Prostate gland (tissue), 2 donors: ENCODE results near the gene TMEM214.

Source experiments
- CTCF ChIP-seq, 4 experiments: fragments of 200-600 bp in 2 of 4; fragments of 450-650 bp in 2 of 4; sonication (generic) in 2 of 4; IDR thresholded peaks; 1 replicate in 3 of 4; 2 replicates in 1 of 4; pipeline ENCODE4 v1.5.1; 2016 to 2019; ENCODE audit warnings: antibody characterized with exemption in 4 of 4, mild to moderate bottlenecking in 2 of 4, moderate library complexity in 2 of 4
- POLR2A ChIP-seq: fragments of 450-650 bp; IDR thresholded peaks from one replicate; pipeline ENCODE4 v1.6.1; 2016; ENCODE audit warnings: antibody characterized with exemption, mild to moderate bottlenecking
- POLR2AphosphoS5 ChIP-seq: sonication (generic); formaldehyde crosslinking; IDR thresholded peaks from one replicate; pipeline ENCODE4 v1.6.1; 2017; ENCODE audit warnings: antibody characterized with exemption

DNA sequence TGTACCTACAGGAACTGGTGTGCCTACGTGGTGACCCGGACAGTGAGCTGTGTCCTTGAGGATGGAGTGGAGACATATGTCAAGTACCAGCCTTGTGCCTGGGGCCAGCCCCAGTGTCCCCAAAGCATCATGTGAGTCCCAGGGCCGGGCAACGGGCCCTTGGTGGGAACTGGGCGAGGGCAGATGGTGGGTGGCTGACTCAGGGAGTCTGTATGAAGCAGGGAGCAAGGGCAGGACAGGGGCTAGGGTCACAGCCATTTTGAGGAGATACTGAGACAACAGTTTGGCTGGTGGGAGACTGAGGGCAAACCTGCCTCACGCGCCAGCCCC is 47.3 kb downstream of the TMEM214 start:
- no peak for TF ChIP-seq CTCF (IDR thresholded peaks at IDR 0.05)
- TF ChIP-seq POLR2A, result no peak
- no peak for TF ChIP-seq POLR2AphosphoS5
